ENCODE measurements around the gene EIF4G2.

The EIF4G2 gene

GRCh38 chr11:10856689-10857458, 48.1 kb upstream of the EIF4G2 start:
- Histone ChIP-seq H3K9me3 (ENCODE audit: insufficient read depth, low read depth, low read length) (no peaks in the 10 kb centered on the region), H4K20me1 (ENCODE audit: insufficient read depth, low read length, poor library complexity, severe bottlenecking) (peaks cover 32% of the 10 kb centered on the region), H3K9ac (ENCODE audit: low read depth, low read length, poor library complexity, severe bottlenecking) (peak overlapping the region; percentile 97), H3K79me2 (ENCODE audit: insufficient read depth, low read length) (peaks cover 65% of the 10 kb centered on the region), H3F3A (ENCODE audit: low read depth) (no peaks in the 10 kb centered on the region), H3K36me3 (ENCODE audit: insufficient read depth, low read length) (peaks cover 30% of the 10 kb centered on the region), H3K9me2 (replicated peaks; ENCODE audit: low read depth, low read length) (no peaks in the 10 kb centered on the region), H2AFZ (ENCODE audit: low read length) (peak overlapping the region; percentile 95), H3K4me1 (ENCODE audit: insufficient read depth, low read length, poor library complexity, severe bottlenecking) (peaks cover 53% of the 10 kb centered on the region), H3K4me3 (ENCODE audit: low read length, poor library complexity, severe bottlenecking) (peak overlapping the region; percentile 93), H3K27me3 (ENCODE audit: insufficient read depth, low read length, poor library complexity, severe bottlenecking) (no peaks in the 10 kb centered on the region), H3K4me2 (ENCODE audit: low read depth, low read length, poor library complexity, severe bottlenecking) (peak overlapping the region; percentile 95)
- TF ChIP-seq CTCF (conservative IDR thresholded peaks at IDR 0.05; ENCODE audit: low read length): no peak
- TF ChIP-seq EZH2phosphoT487 (IDR thresholded peaks at IDR 0.05; ENCODE audit: borderline replicate concordance): no peak

DNA sequence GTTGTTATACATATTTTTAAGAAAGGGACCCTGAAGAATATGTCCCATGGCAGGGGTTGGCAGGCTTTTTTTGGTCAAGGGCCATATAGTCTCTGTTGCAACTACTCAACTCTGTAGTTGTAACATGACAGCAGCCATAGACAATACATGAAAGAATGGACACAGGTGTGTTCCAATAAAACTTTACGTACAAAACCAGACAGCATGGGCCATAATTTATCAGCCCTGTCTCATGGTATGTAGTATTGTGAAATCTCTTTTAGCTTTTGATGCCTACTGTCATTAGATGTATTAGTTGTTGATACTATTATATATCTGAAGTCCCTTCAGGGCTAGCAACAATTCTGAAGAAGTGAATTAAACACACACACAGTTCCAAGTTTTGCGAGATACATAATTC, 46.6 kb upstream of the EIF4G2 start:
- Histone ChIP-seq H3K79me2 (ENCODE audit: insufficient read depth, low read length) (peaks cover 65% of the 10 kb centered on the region), H2AFZ (ENCODE audit: low read length) (no peak overlapping the region), H3K9ac (ENCODE audit: low read depth, low read length, poor library complexity, severe bottlenecking) (no peak overlapping the region), H3K4me3 (ENCODE audit: low read length, poor library complexity, severe bottlenecking) (peak overlapping the region; percentile 93), H3K4me1 (ENCODE audit: insufficient read depth, low read length, poor library complexity, severe bottlenecking) (peaks cover 54% of the 10 kb centered on the region), H3K9me2 (replicated peaks; ENCODE audit: low read depth, low read length) (no peaks in the 10 kb centered on the region), H3F3A (ENCODE audit: low read depth) (no peaks in the 10 kb centered on the region), H3K4me2 (ENCODE audit: low read depth, low read length, poor library complexity, severe bottlenecking) (peak overlapping the region; percentile 95), H3K9me3 (ENCODE audit: insufficient read depth, low read depth, low read length) (no peaks in the 10 kb centered on the region), H4K20me1 (ENCODE audit: insufficient read depth, low read length, poor library complexity, severe bottlenecking) (peaks cover 32% of the 10 kb centered on the region), H3K36me3 (ENCODE audit: insufficient read depth, low read length) (peaks cover 30% of the 10 kb centered on the region), H3K27me3 (ENCODE audit: insufficient read depth, low read length, poor library complexity, severe bottlenecking) (no peaks in the 10 kb centered on the region)
- no peak for TF ChIP-seq CTCF (conservative IDR thresholded peaks at IDR 0.05; ENCODE audit: low read length)
- no peak for TF ChIP-seq EZH2phosphoT487 (IDR thresholded peaks at IDR 0.05; ENCODE audit: borderline replicate concordance)

DNA sequence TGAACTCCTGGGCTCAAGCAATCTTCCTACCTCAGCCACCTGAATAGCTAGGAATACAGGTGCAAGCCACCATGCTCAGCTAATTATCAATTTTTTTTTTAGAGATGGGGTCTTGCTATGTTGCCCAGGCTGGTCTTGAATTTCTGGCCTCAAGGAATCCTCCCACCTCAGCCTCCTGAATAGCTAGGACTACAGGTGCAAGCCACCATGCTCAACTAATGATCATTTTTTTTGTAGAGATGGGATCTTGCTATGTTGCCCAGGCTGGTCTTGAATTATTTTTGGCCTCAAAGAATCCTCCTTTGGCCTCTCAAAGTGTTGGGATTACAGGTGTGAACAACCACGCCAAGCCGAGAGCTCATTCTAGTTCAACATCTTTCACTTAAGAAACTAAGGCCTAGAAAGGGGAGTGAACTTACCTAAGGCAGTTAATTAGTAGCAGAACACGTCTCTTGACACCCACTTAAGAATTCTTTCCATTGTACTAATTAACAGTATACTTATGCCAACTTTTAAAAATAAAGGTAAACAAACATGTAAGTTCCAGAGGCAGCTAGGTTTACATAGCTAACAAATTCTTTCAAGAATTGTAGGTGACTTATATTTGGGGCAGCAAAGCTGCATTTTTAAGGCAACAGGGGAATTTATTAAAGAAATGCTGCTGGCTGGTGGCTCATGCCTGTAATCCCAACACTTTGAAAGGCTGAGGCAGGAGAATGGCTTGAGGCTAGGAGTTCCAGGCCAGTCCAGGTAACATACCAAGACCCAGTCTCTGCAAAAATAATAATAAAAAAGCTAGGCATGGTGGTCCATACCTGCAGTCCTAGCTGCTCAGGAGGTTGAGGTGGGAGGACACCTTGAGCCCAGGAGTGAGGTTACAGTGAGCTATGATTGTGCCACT, 39.5 kb upstream of the EIF4G2 start:
- Histone ChIP-seq H3K9me2 (replicated peaks; ENCODE audit: low read depth, low read length) (no peaks in the 10 kb centered on the region), H3F3A (ENCODE audit: low read depth) (no peaks in the 10 kb centered on the region; the same call in 1 of the 2 replicates), H3K9ac (ENCODE audit: low read depth, low read length, poor library complexity, severe bottlenecking) (no peak overlapping the region), H2AFZ (ENCODE audit: low read length) (no peak overlapping the region), H3K9me3 (ENCODE audit: insufficient read depth, low read depth, low read length) (no peaks in the 10 kb centered on the region), H4K20me1 (ENCODE audit: insufficient read depth, low read length, poor library complexity, severe bottlenecking) (peaks cover 3% of the 10 kb centered on the region), H3K4me1 (ENCODE audit: insufficient read depth, low read length, poor library complexity, severe bottlenecking) (peaks cover 23% of the 10 kb centered on the region), H3K4me2 (ENCODE audit: low read depth, low read length, poor library complexity, severe bottlenecking) (no peak overlapping the region), H3K4me3 (ENCODE audit: low read length, poor library complexity, severe bottlenecking) (no peak overlapping the region), H3K27me3 (ENCODE audit: insufficient read depth, low read length, poor library complexity, severe bottlenecking) (no peaks in the 10 kb centered on the region), H3K36me3 (ENCODE audit: insufficient read depth, low read length) (peaks cover 8% of the 10 kb centered on the region; the same call in 1 of the 2 replicates), H3K79me2 (ENCODE audit: insufficient read depth, low read length) (peaks cover 6% of the 10 kb centered on the region; the same call in 1 of the 2 replicates)
- TF ChIP-seq CTCF (conservative IDR thresholded peaks at IDR 0.05; ENCODE audit: low read length) (no peak), EZH2phosphoT487 (IDR thresholded peaks at IDR 0.05; ENCODE audit: borderline replicate concordance) (no peak)

Data from Loucy (cell line).